ENCODE measurements around the gene GABRG3. TPM values are rescaled to one million over a fixed set of nuclear protein-coding genes. Genes with fewer than 3 reads are reported as not detected.
A peak's percentile ranks its signal among the peaks of the same experiment; 100 is the strongest.

GABRG3 gene
- 0.06 TPM for polyA plus RNA-seq (2013, experiment 1 of 2; ENCODE audit: insufficient read length)
- not detected for polyA plus RNA-seq (2013, experiment 2 of 2; ENCODE audit: insufficient read length)

- peak; percentile 25 for DNase-seq
Measured at GRCh38 chr15:26970712-26971210, at the start of gene GABRG3. GABRG3 (plus strand) TSS chr15:26971181.

- DNase-seq: no peak
Measured at GRCh38 chr15:26921433-26921832, 49.5 kb upstream of the GABRG3 start.

GRCh38 chr15:26926081-26926480 lies 44.9 kb upstream of the GABRG3 start:
- DNase-seq: no peak

GRCh38 chr15:26928051-26928450 lies 42.9 kb upstream of the GABRG3 start:
- peak; percentile 11 for DNase-seq

- no peak for DNase-seq
Measured at GRCh38 chr15:26929588-26929987, 41.4 kb upstream of the GABRG3 start.

GRCh38 chr15:26934848-26935247 lies 36.1 kb upstream of the GABRG3 start:
- DNase-seq: no peak

- DNase-seq: no peak
Measured at GRCh38 chr15:26935322-26935721, 35.7 kb upstream of the GABRG3 start.

- no peak for DNase-seq
Measured at GRCh38 chr15:26936502-26936901, 34.5 kb upstream of the GABRG3 start.

- no peak for DNase-seq
Measured at GRCh38 chr15:26937134-26937533, 33.8 kb upstream of the GABRG3 start.

- no peak for DNase-seq
Measured at GRCh38 chr15:26939398-26939797, 31.6 kb upstream of the GABRG3 start.

GRCh38 chr15:26941489-26941888 lies 29.5 kb upstream of the GABRG3 start:
- peak; percentile 6 for DNase-seq

- peak; percentile 4 for DNase-seq
Measured at GRCh38 chr15:26943866-26944265, 27.1 kb upstream of the GABRG3 start.

- DNase-seq: peak; percentile 6
Measured at GRCh38 chr15:26945046-26945445, 25.9 kb upstream of the GABRG3 start.

GRCh38 chr15:26950001-26950400 lies 21.0 kb upstream of the GABRG3 start:
- DNase-seq: no peak

- DNase-seq: no peak
Measured at GRCh38 chr15:26954403-26954802, 16.6 kb upstream of the GABRG3 start.

GRCh38 chr15:26967719-26968269 lies 3.2 kb upstream of the GABRG3 start:
- DNase-seq: peak; percentile 58

- DNase-seq: no peak
Measured at GRCh38 chr15:26968806-26969205, 2.2 kb upstream of the GABRG3 start.

GRCh38 chr15:26971271-26972018 lies 464 bp downstream of the GABRG3 start:
- peak; percentile 2 for DNase-seq

- DNase-seq: peak; percentile 5
Measured at GRCh38 chr15:26972636-26973035, 1.7 kb downstream of the GABRG3 start.

- peak; percentile 25 for DNase-seq
Measured at GRCh38 chr15:26974120-26974780, 3.3 kb downstream of the GABRG3 start.

- DNase-seq: no peak
Measured at GRCh38 chr15:26981492-26981891, 10.5 kb downstream of the GABRG3 start.

- DNase-seq: no peak
Measured at GRCh38 chr15:26983822-26984221, 12.8 kb downstream of the GABRG3 start.

- no peak for DNase-seq
Measured at GRCh38 chr15:26985050-26985449, 14.1 kb downstream of the GABRG3 start.

GRCh38 chr15:26996250-26996649 lies 25.3 kb downstream of the GABRG3 start:
- DNase-seq: no peak
